Tongue (tissue), 3 donors: Measurements from ENCODE around the gene ARL4A. TPM values are rescaled to one million over a fixed set of nuclear protein-coding genes. Genes with fewer than 3 reads are reported as not detected.

Experiments
- DNase-seq: peaks from one replicate; pipeline ENCODE4 v3.0.0-alpha.2; 2015
- small RNA-seq: library from RNA; depleted of rRNA; stranded (forward); fragments of <200 nt; gene quantifications from one replicate; pipeline ENCODE3, GENCODE V24; 2014; ENCODE audit warnings: low replicate concordance
- total RNA-seq: library from RNA; depleted of rRNA; stranded (reverse); fragments of >200 nt; gene quantifications from one replicate; pipeline ENCODE4 v1.2.3, GENCODE V29; 2014

Gene ARL4A
- total RNA-seq, 1 donor from 2014 or later: 34.3 TPM

- DNase-seq: no peak
Observed at GRCh38 chr7:12726908-12727307, 39.5 kb downstream of the ARL4A start.

- no peak for DNase-seq
Observed at GRCh38 chr7:12727455-12728191, 40.2 kb downstream of the ARL4A start.

- no peak for DNase-seq
Observed at GRCh38 chr7:12728192-12728538, 40.7 kb downstream of the ARL4A start.

- peak; percentile 64 for DNase-seq
Observed at GRCh38 chr7:12729112-12729511, 41.7 kb downstream of the ARL4A start.

GRCh38 chr7:12730523-12730922, 43.1 kb downstream of the ARL4A start:
- DNase-seq: no peak

- DNase-seq: no peak
Observed at GRCh38 chr7:12731214-12731656, 43.8 kb downstream of the ARL4A start.

GRCh38 chr7:12731775-12732174, 44.3 kb downstream of the ARL4A start:
- DNase-seq: no peak

- no peak for DNase-seq
Observed at GRCh38 chr7:12732428-12732827, 45.0 kb downstream of the ARL4A start.

- no peak for DNase-seq
Observed at GRCh38 chr7:12735923-12736322, 48.5 kb downstream of the ARL4A start.

GRCh38 chr7:12737373-12737772, 49.9 kb downstream of the ARL4A start:
- DNase-seq: no peak

GRCh38 chr7:12737836-12738235, 50.4 kb downstream of the ARL4A start:
- no peak for DNase-seq

GRCh38 chr7:12738665-12739064, 51.2 kb downstream of the ARL4A start:
- DNase-seq: no peak

Small RNA genes within 50 kb of the gene (small RNA-seq; reads per million reads assigned to genes)
- not detected for gene RF00264

Other genes starting within 250 kb of the ARL4A start
- gene SCIN, start 116.9 kb upstream of the ARL4A start, total RNA-seq: 9.5 TPM